ENCODE results near the gene PRDM1. TPM values are rescaled to one million over a fixed set of nuclear protein-coding genes. Genes with fewer than 3 reads are reported as not detected.

Gene PRDM1
- total RNA-seq, 4 donors from 2014 or later, result 1.6 to 2.4 (median 1.9) TPM

DNA sequence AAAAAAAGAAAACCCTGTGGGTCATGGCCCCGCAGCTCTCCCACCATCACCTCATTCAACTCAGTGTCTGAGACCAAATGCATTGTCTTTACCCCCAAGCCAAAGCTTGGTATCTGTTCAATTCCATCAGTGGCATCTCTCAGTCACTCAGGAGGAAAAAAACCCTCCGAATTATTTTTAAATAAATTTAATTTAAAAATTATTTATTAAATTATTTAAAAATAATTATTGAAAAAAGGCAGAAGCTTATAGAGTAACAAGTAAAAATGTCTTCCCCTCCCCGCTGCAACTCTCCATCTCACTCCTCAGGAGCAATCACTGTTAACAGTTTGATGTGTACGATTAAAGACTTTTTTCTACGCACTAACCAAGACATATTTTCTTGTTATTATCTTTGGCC lies 50.7 kb downstream of the PRDM1 start:
- ATAC-seq (no peak), DNase-seq (no peak)
- Histone ChIP-seq H3K4me3 (no peak overlapping the region), H3K27me3 (no peaks in the 10 kb centered on the region), H3K36me3 (no peaks in the 10 kb centered on the region), H3K9me3 (no peaks in the 10 kb centered on the region), H3K4me1 (peaks cover 5 to 16% of the 10 kb centered on the region in 2 donors), H3K27ac (no peak overlapping the region)
- TF ChIP-seq POLR2A (IDR thresholded peaks at IDR 0.05), result no peak
- TF ChIP-seq, protein P1, sequence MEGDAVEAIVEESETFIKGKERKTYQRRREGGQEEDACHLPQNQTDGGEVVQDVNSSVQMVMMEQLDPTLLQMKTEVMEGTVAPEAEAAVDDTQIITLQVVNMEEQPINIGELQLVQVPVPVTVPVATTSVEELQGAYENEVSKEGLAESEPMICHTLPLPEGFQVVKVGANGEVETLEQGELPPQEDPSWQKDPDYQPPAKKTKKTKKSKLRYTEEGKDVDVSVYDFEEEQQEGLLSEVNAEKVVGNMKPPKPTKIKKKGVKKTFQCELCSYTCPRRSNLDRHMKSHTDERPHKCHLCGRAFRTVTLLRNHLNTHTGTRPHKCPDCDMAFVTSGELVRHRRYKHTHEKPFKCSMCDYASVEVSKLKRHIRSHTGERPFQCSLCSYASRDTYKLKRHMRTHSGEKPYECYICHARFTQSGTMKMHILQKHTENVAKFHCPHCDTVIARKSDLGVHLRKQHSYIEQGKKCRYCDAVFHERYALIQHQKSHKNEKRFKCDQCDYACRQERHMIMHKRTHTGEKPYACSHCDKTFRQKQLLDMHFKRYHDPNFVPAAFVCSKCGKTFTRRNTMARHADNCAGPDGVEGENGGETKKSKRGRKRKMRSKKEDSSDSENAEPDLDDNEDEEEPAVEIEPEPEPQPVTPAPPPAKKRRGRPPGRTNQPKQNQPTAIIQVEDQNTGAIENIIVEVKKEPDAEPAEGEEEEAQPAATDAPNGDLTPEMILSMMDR (IDR thresholded peaks at IDR 0.05 in 4 of 5, conservative IDR thresholded peaks at IDR 0.05 in 1 of 5), result no peak
- in situ Hi-C loops (cut with MboI; ENCODE audit: low sequenced_read_pairs in 4 of 4), result no loop called here
- intact Hi-C loops (cut with DNase I; ENCODE audit: low total_unique reads), result no loop called here

DNA sequence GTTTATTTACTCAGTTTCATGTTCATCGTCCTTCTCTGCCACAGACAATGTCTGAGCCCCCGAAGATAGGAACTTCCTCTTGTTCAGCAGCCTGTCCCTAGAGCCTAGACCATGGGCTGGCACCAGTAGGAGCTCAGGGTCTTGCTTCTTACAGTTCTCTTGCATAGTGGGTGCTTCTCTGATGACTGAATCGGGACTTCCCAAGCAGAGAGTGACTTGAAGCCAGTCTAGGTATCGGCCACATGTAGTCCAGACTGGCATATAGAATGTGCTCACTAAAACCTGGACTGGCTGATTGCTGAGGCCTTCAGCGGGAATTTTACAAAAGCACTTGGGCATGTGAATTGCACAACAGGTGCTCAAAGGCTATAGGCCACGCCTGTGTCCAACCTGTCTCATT lies 52.0 kb downstream of the PRDM1 start:
- H3K27me3 ChIP-seq, result no peaks in the 10 kb centered on the region
- no peaks in the 10 kb centered on the region for H3K9me3 ChIP-seq
- no peak for ATAC-seq
- in situ Hi-C loops (cut with MboI; ENCODE audit: low sequenced_read_pairs in 4 of 4), result no loop called here
- no peaks in the 10 kb centered on the region for H3K36me3 ChIP-seq
- intact Hi-C loops (cut with DNase I; ENCODE audit: low total_unique reads), result no loop called here
- H3K4me1 ChIP-seq, result peaks cover 5 to 19% of the 10 kb centered on the region in 2 donors
- H3K27ac ChIP-seq, result no peak overlapping the region
- TF ChIP-seq POLR2A (IDR thresholded peaks at IDR 0.05), result no peak
- TF ChIP-seq, protein P1 (IDR thresholded peaks at IDR 0.05 in 4 of 5, conservative IDR thresholded peaks at IDR 0.05 in 1 of 5), result no peak
- no peak overlapping the region for H3K4me3 ChIP-seq
- no peak for DNase-seq

DNA sequence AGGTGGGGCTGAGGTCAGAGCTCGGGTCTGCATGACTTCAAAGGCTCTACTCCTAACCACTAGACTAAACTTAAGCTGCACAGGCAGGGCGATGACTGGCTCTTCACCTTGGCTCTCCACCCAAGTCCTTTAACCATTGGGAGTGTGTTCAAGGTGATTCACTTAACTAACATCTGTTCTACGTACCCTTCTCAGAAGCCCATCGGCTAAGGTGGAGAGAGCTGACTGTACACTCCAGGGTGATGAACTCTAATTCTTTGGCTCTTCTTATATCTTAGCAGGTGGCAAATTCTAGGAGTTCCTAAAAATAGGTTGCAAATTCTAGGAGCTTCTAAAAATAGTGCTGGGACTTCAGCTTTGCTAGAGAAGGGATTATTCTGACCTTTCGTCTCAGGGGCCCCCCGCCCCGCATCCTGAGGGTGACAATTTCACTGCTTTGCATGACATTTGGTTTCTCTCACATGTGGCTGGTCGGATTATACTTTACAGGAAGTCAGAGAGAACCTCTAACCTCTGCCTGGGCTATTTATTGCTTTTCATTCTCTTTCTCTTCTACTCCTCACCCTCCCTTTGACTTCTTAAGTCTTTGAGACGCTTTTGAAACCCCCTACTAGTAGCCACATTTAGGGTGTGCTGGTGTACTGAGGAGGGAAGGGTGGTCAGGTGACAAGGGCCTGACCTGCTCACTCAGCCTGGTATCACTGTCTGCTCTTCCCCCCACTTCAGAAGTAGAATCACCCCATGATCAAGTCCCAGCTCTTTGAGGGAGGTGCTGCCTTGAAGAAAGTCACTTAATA lies 55.5 kb downstream of the PRDM1 start:
- Histone ChIP-seq H3K4me3 (no peak overlapping the region), H3K9me3 (no peaks in the 10 kb centered on the region), H3K27ac (no peak overlapping the region), H3K4me1 (peaks cover 0 to 11% of the 10 kb centered on the region in 2 donors), H3K36me3 (no peaks in the 10 kb centered on the region), H3K27me3 (no peaks in the 10 kb centered on the region)
- TF ChIP-seq, protein P1 (IDR thresholded peaks at IDR 0.05 in 4 of 5, conservative IDR thresholded peaks at IDR 0.05 in 1 of 5), result no peak
- TF ChIP-seq POLR2A (IDR thresholded peaks at IDR 0.05), result no peak
- in situ Hi-C loops (cut with MboI; ENCODE audit: low sequenced_read_pairs in 4 of 4) (no loop called here), intact Hi-C loops (cut with DNase I; ENCODE audit: low total_unique reads) (no loop called here)
- ATAC-seq (peak; percentile 46 to 47), DNase-seq (no peak)

DNA sequence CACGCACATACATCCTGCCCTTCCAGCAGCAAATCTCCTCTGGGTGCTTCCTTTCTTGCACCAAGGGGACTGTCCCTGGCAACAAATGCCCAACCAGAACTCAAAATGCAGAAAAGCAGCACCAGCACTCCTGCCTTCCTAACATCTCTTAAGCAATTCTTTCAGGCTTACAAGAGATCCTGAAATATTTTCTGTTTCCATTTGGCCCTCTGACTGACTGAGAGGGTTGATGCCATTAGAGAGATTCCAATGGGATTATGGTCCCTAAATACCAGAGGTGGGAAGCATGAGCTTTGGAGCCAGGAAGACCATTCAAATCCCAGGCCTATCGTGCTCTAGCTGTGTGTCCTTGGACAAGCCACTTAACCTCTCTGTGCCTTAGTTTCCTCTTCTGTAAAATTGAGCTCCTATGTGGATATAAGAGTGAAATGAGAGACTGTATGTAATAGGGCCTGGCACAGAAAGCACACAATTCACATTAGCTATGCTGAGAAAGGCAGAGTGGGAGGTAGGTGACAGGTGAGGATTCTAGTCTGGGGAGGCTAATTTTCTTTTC lies 56.8 kb downstream of the PRDM1 start:
- in situ Hi-C loops (cut with MboI; ENCODE audit: low sequenced_read_pairs in 4 of 4), result no loop called here
- Histone ChIP-seq H3K9me3 (no peaks in the 10 kb centered on the region), H3K4me1 (peaks cover 0 to 11% of the 10 kb centered on the region in 2 donors), H3K27me3 (no peaks in the 10 kb centered on the region), H3K27ac (no peak overlapping the region), H3K4me3 (no peak overlapping the region), H3K36me3 (no peaks in the 10 kb centered on the region)
- TF ChIP-seq, protein P1 (IDR thresholded peaks at IDR 0.05 in 4 of 5, conservative IDR thresholded peaks at IDR 0.05 in 1 of 5), result no peak
- no peak for TF ChIP-seq POLR2A (IDR thresholded peaks at IDR 0.05)
- ATAC-seq (no peak), DNase-seq (no peak)
- intact Hi-C loops (cut with DNase I; ENCODE audit: low total_unique reads), result no loop called here

All from gastrocnemius medialis (tissue), 4 donors.